Right cardiac atrium (tissue), 5 donors: ENCODE data around the gene VCP. TPM values are rescaled to one million over a fixed set of nuclear protein-coding genes. Genes with fewer than 3 reads are reported as not detected.

Experiments
- ATAC-seq, 2 donors: fragments of 200-7000 bp; cut with Tn5 transposase; one replicate each; pipeline versions ENCODE4 v1.8.0 to v1.9.1; 2020; ENCODE audit warnings: moderate library complexity in 2 of 2, mild to moderate bottlenecking in 1 of 2
- DNase-seq, 3 donors: peaks; one replicate each; pipeline ENCODE4 v3.0.0-alpha.2; 2020
- H3K27ac ChIP-seq: one replicate; pipeline ENCODE4 v1.5.1; 2013; ENCODE audit warnings: mild to moderate bottlenecking, low read length, control low read depth, moderate library complexity
- H3K27me3 ChIP-seq: one replicate; pipeline ENCODE4 v1.6.1; 2013; ENCODE audit not compliant: control insufficient read depth, insufficient read depth
- H3K4me1 ChIP-seq: one replicate; pipeline ENCODE4 v1.6.1; 2013; ENCODE audit warnings: low read length; ENCODE audit not compliant: control insufficient read depth, insufficient read depth
- H3K4me3 ChIP-seq: one replicate; pipeline ENCODE4 v1.5.1; 2013; ENCODE audit warnings: low read length, control low read depth
- H3K9me3 ChIP-seq: one replicate; pipeline ENCODE4 v1.6.1; 2013; ENCODE audit warnings: low read length; ENCODE audit not compliant: control insufficient read depth
- WGBS: extraction: QIAGEN DNeasy Blood & Tissue Kit; methylation state at CpG from one replicate; pipeline ENCODE4 v1.1.7; 2013; 5-methylcytosine and 5-hydroxymethylcytosine counted together
- intact Hi-C, 4 donors: fragments of 100-400 bp; cut with DNase I; formaldehyde crosslinking; loops; one replicate each; pipeline versions ENCODE4 v1.11.0 to v1.14.0; 2022 to 2023
- long read RNA-seq, 4 donors: library from polyadenylated mRNA; unstranded; transcript quantifications; one replicate each; pipeline ENCODE4 v2.0.0, GENCODE V29; 2020 to 2021
- polyA plus RNA-seq: library from polyadenylated mRNA; stranded (reverse); fragments of 200-250 nt; gene quantifications from one replicate; pipeline ENCODE4 v1.2.3, GENCODE V29; 2013
- total RNA-seq, 4 donors: library from RNA; stranded (reverse); fragmentation: NEBNext Ultra II Directional; extraction: Animal tissue kit (Norgen Biotek cat#: 25700); gene quantifications; one replicate each; pipeline ENCODE4 v1.2.1, GENCODE V29; 2021
- donor health status: healthy with polysubstance abuse.
- donor health status: DM: no; HTN: yes; CAD: no.
- donor health status: DM: no; HTN: no; CAD: no.
- donor health status: DM: no; HTN: yes; CAD: no; lungs with severe emphysema.
- donor health status: DM: yes; HTN: yes; CAD: no.

Gene VCP
- total RNA-seq (100 to 1,000 TPM; 184 to 224 (median 192) TPM), polyA plus RNA-seq (149 TPM)
- long read RNA-seq, donor 1, full-length matches to known transcripts = 853 of 966 reads
- long read RNA-seq, donor 1, partial matches to known transcripts = 50 of 966 reads
- long read RNA-seq, donor 1, other reads (novel, unspliced or antisense) = 63 of 966 reads
- long read RNA-seq, donor 2, full-length matches to known transcripts = 520 of 587 reads
- long read RNA-seq, donor 2, partial matches to known transcripts = 21 of 587 reads
- long read RNA-seq, donor 2, other reads (novel, unspliced or antisense) = 46 of 587 reads
- long read RNA-seq, donor 3, full-length matches to known transcripts = 3,035 of 3,380 reads
- long read RNA-seq, donor 3, partial matches to known transcripts = 110 of 3,380 reads
- long read RNA-seq, donor 3, other reads (novel, unspliced or antisense) = 235 of 3,380 reads
- long read RNA-seq, donor 4, full-length matches to known transcripts = 477 of 550 reads
- long read RNA-seq, donor 4, partial matches to known transcripts = 16 of 550 reads
- long read RNA-seq, donor 4, other reads (novel, unspliced or antisense) = 57 of 550 reads

GRCh38 chr9:35072461-35073278 lies at the start of gene VCP:
Gene VCP, minus strand, starts transcription at chr9:35072625. Its CDS starts 272 bp downstream, at chr9:35072353.
- H3K4me1 ChIP-seq = peaks cover 14% of the 10 kb centered on the region
- 5% methylated on average over 54 of the region's 54 CpGs for WGBS
- no peaks in the 10 kb centered on the region for H3K27me3 ChIP-seq
- peak within 1 kb of the TSS; percentile 91 for H3K4me3 ChIP-seq
- peak; percentile 94 to 96 for ATAC-seq
- intact Hi-C loops = no loop called here
- peak within 1 kb of the TSS; percentile 99 for H3K27ac ChIP-seq
- H3K9me3 ChIP-seq = no peaks in the 10 kb centered on the region
- peak; percentile 98 to 99 (median 99) for DNase-seq

GRCh38 chr9:35116898-35117551 lies 44.6 kb upstream of the VCP start:
- intact Hi-C loops = loop anchor here (2.0 to 10.0 kb wide), 6 partner anchors 140 to 438 kb away; no protein-coding TSS in a partner anchor
- Histone ChIP-seq H3K9me3 (no peaks in the 10 kb centered on the region), H3K4me3 (peak overlapping the region; percentile 58), H3K27ac (no peak overlapping the region), H3K4me1 (peaks cover 4% of the 10 kb centered on the region), H3K27me3 (no peaks in the 10 kb centered on the region)
- WGBS = 17% methylated on average over 30 of the region's 30 CpGs
- ATAC-seq (peak; percentile 75 to 81), DNase-seq (peak; percentile 92 to 95 (median 94))

- peaks cover 4% of the 10 kb centered on the region for H3K4me1 ChIP-seq
- peak; percentile 0 to 3 for ATAC-seq
These were observed 44.1 kb upstream of the VCP start for GRCh38 chr9:35116539-35116897.

GRCh38 chr9:35115680-35116538 lies 43.5 kb upstream of the VCP start, which contains the start of gene ATOSB:
Gene ATOSB, minus strand, starts transcription at chr9:35115862. Its CDS starts 7,588 bp downstream, at chr9:35108274.
- ATAC-seq = peak; percentile 72 to 77
- DNase-seq = peak; percentile 98 to 99 (median 99)
- Histone ChIP-seq H3K9me3 (no peaks in the 10 kb centered on the region), H3K4me1 (peaks cover 4% of the 10 kb centered on the region), H3K4me3 (peak within 1 kb of the TSS; percentile 58), H3K27ac (peak within 1 kb of the TSS; percentile 92), H3K27me3 (no peaks in the 10 kb centered on the region)
- intact Hi-C loops = loop anchor here (2.0 to 10.0 kb wide), 6 partner anchors 141 to 439 kb away; no protein-coding TSS in a partner anchor
- WGBS = under 1% methylated on average over 54 of the region's 54 CpGs

More at GRCh38 chr9:35116539-35116897, 44.1 kb upstream of the VCP start:
- Histone ChIP-seq H3K4me3 (peak overlapping the region; percentile 58), H3K27me3 (no peaks in the 10 kb centered on the region), H3K9me3 (no peaks in the 10 kb centered on the region), H3K27ac (peak overlapping the region; percentile 51)
- intact Hi-C loops = loop anchor here (2.0 to 10.0 kb wide), 6 partner anchors 141 to 438 kb away; no protein-coding TSS in a partner anchor
- 1% methylated on average over 12 of the region's 12 CpGs for WGBS
- no peak for DNase-seq

GRCh38 chr9:35114840-35115628 lies 42.6 kb upstream of the VCP start:
- Histone ChIP-seq H3K9me3 (no peaks in the 10 kb centered on the region), H3K4me1 (peaks cover 13% of the 10 kb centered on the region), H3K27ac (peak overlapping the region; percentile 92), H3K27me3 (no peaks in the 10 kb centered on the region), H3K4me3 (peak overlapping the region; percentile 58)
- peak; percentile 80 to 91 (median 90) for DNase-seq
- 14% methylated on average over 12 of the region's 12 CpGs for WGBS
- ATAC-seq = peak; percentile 4 to 21
- intact Hi-C loops = loop anchor here in 3 of 4 donors (5.0 to 10.0 kb wide), 4 partner anchors 142 to 440 kb away; no protein-coding TSS in a partner anchor

- DNase-seq = peak; percentile 92 to 94 (median 93)
- no peaks in the 10 kb centered on the region for H3K9me3 ChIP-seq
- WGBS = 6% methylated on average over 5 of the region's 5 CpGs
- peak overlapping the region; percentile 92 for H3K27ac ChIP-seq
- peak overlapping the region; percentile 58 for H3K4me3 ChIP-seq
- peak; percentile 42 to 52 for ATAC-seq
- intact Hi-C loops = loop anchor here in 1 of 4 donors (10.0 kb wide), 1 partner anchor 441 kb away; no protein-coding TSS in a partner anchor
- H3K4me1 ChIP-seq = peaks cover 18% of the 10 kb centered on the region
- H3K27me3 ChIP-seq = no peaks in the 10 kb centered on the region
These were observed 41.9 kb upstream of the VCP start for GRCh38 chr9:35114113-35114839.

- H3K27me3 ChIP-seq = no peaks in the 10 kb centered on the region
- ATAC-seq (no peak), DNase-seq (peak; percentile 71 to 79 (median 75))
- H3K27ac ChIP-seq = peak overlapping the region; percentile 87
- WGBS = 72% methylated on average over 3 of the region's 3 CpGs
- no peaks in the 10 kb centered on the region for H3K9me3 ChIP-seq
- intact Hi-C loops = loop anchor here in 1 of 4 donors (10.0 kb wide), 1 partner anchor 442 kb away; no protein-coding TSS in a partner anchor
- H3K4me3 ChIP-seq = no peak overlapping the region
- peaks cover 20% of the 10 kb centered on the region for H3K4me1 ChIP-seq
These were observed 40.0 kb upstream of the VCP start for GRCh38 chr9:35112257-35113020.
